ENCODE data around the gene TMEM130.

TMEM130 gene

GRCh38 chr7:98802088-98802780 is 67.6 kb downstream of the TMEM130 start:
- no peaks in the 10 kb centered on the region for H3K9me2 ChIP-seq (replicated peaks; ENCODE audit: insufficient read depth, low read length)
- no peak overlapping the region for H2AFZ ChIP-seq (ENCODE audit: low read length)
- 0 out of 2 replicates have a peak, but pooled peaks cover 4% of the 10 kb centered on the region for H3K4me1 ChIP-seq (ENCODE audit: low read length)
- H3K4me3 ChIP-seq (ENCODE audit: low read length) = no peak overlapping the region
- peak; percentile 54 for DNase-seq
- no peaks in the 10 kb centered on the region for H3F3A ChIP-seq (ENCODE audit: insufficient read depth, low read length)
- no peak overlapping the region for H3K9ac ChIP-seq (ENCODE audit: low read length)
- no peaks in the 10 kb centered on the region for H3K9me3 ChIP-seq (replicated peaks; ENCODE audit: insufficient read depth, low read length)
- H3K27ac ChIP-seq (ENCODE audit: low read length) = no peak overlapping the region
- H3K27me3 ChIP-seq (replicated peaks; ENCODE audit: insufficient read depth, low read length) = no peaks in the 10 kb centered on the region
- H4K20me1 ChIP-seq (ENCODE audit: insufficient read depth, low read length) = no peaks in the 10 kb centered on the region
- H3K79me2 ChIP-seq (ENCODE audit: low read length) = no peaks in the 10 kb centered on the region
- H3K4me2 ChIP-seq (ENCODE audit: low read depth, low read length) = no peak overlapping the region
- no peak for TF ChIP-seq EZH2phosphoT487 (IDR thresholded peaks at IDR 0.05; ENCODE audit: low read length)
- TF ChIP-seq EZH2 (optimal IDR thresholded peaks at IDR 0.05; ENCODE audit: low read depth, low read length) = no peak
- TF ChIP-seq CTCF (IDR thresholded peaks at IDR 0.05; ENCODE audit: low read length) = no peak
- no peaks in the 10 kb centered on the region for H3K36me3 ChIP-seq (replicated peaks; ENCODE audit: insufficient read depth, low read length)

- no peak overlapping the region for H3K9ac ChIP-seq (ENCODE audit: low read length)
- H3K4me3 ChIP-seq (ENCODE audit: low read length) = no peak overlapping the region
- TF ChIP-seq EZH2phosphoT487 (IDR thresholded peaks at IDR 0.05; ENCODE audit: low read length) (no peak), EZH2 (optimal IDR thresholded peaks at IDR 0.05; ENCODE audit: low read depth, low read length) (no peak), CTCF (IDR thresholded peaks at IDR 0.05; ENCODE audit: low read length) (no peak)
- H3K27ac ChIP-seq (ENCODE audit: low read length) = no peak overlapping the region
- H3K9me3 ChIP-seq (replicated peaks; ENCODE audit: insufficient read depth, low read length) = no peaks in the 10 kb centered on the region
- DNase-seq = no peak
- H3K36me3 ChIP-seq (replicated peaks; ENCODE audit: insufficient read depth, low read length) = no peaks in the 10 kb centered on the region
- no peaks in the 10 kb centered on the region for H4K20me1 ChIP-seq (ENCODE audit: insufficient read depth, low read length)
- H2AFZ ChIP-seq (ENCODE audit: low read length) = no peak overlapping the region
- no peak overlapping the region for H3K4me2 ChIP-seq (ENCODE audit: low read depth, low read length)
- H3K9me2 ChIP-seq (replicated peaks; ENCODE audit: insufficient read depth, low read length) = no peaks in the 10 kb centered on the region
- no peaks in the 10 kb centered on the region for H3K27me3 ChIP-seq (replicated peaks; ENCODE audit: insufficient read depth, low read length)
- H3K79me2 ChIP-seq (ENCODE audit: low read length) = no peaks in the 10 kb centered on the region
- 0 out of 2 replicates have a peak, but pooled peaks cover 4% of the 10 kb centered on the region for H3K4me1 ChIP-seq (ENCODE audit: low read length)
- H3F3A ChIP-seq (ENCODE audit: insufficient read depth, low read length) = no peaks in the 10 kb centered on the region
Observed at GRCh38 chr7:98800996-98801395, 68.8 kb downstream of the TMEM130 start.

GRCh38 chr7:98797150-98797549 is 72.7 kb downstream of the TMEM130 start:
- Histone ChIP-seq H3K4me2 (ENCODE audit: low read depth, low read length) (no peak overlapping the region), H4K20me1 (ENCODE audit: insufficient read depth, low read length) (no peaks in the 10 kb centered on the region), H3K79me2 (ENCODE audit: low read length) (no peaks in the 10 kb centered on the region), H3K9me3 (replicated peaks; ENCODE audit: insufficient read depth, low read length) (no peaks in the 10 kb centered on the region), H3F3A (ENCODE audit: insufficient read depth, low read length) (no peaks in the 10 kb centered on the region), H3K9ac (ENCODE audit: low read length) (no peak overlapping the region), H3K27me3 (replicated peaks; ENCODE audit: insufficient read depth, low read length) (no peaks in the 10 kb centered on the region), H3K27ac (ENCODE audit: low read length) (no peak overlapping the region), H3K4me1 (ENCODE audit: low read length) (no peaks in the 10 kb centered on the region), H3K9me2 (replicated peaks; ENCODE audit: insufficient read depth, low read length) (no peaks in the 10 kb centered on the region), H3K4me3 (ENCODE audit: low read length) (no peak overlapping the region), H2AFZ (ENCODE audit: low read length) (no peak overlapping the region), H3K36me3 (replicated peaks; ENCODE audit: insufficient read depth, low read length) (no peaks in the 10 kb centered on the region)
- no peak for DNase-seq
- TF ChIP-seq EZH2phosphoT487 (IDR thresholded peaks at IDR 0.05; ENCODE audit: low read length) (no peak), CTCF (IDR thresholded peaks at IDR 0.05; ENCODE audit: low read length) (no peak), EZH2 (optimal IDR thresholded peaks at IDR 0.05; ENCODE audit: low read depth, low read length) (no peak)

Measured in MM.1S (cell line).